Measurements from ENCODE around the gene JPH3.

The JPH3 gene

DNA sequence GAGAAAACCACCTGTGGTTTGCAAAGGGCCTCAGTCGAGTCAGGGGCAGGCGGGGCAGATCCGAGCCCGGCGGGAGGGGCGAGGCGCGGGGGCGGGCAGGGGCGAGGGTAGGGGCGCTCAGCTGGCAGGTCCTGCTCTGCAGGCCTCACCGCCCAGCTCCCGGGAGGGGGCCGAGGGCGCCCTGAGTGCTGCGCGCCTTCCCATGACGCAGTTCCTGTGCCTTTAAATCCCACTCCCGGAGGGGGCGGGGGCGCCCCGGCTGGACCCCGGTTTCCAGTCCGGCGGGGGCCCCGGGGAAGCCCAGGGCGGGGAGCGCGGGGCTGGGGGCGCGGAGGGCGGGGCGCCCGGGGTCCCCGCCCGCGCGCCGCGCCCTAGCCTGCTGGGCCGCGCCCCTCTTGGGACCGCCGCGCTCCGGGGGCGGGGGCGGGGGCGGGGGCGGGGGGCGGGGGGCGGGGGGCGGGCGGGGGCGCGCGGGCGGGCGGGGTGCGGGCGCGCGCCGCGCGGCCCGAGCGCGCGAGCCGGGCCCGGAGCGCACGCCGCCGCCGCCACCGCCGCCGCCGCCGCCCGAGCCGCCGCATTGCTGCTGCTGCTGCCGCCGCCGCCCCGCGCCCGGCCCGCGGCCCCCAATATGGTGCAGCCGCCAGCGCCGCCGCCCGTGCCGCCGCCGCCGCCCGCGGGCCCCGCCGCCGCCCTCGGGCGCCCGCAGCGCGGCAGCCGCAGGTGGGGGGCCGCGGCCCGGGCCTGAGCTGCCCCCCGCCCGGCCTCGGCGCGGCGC is at the start of gene JPH3:
JPH3 (plus strand) TSS at position 508 of the 775 bp plus-strand sequence. CDS start 639 bp downstream, outside the sequence.
- DNase-seq, result no peak

DNA sequence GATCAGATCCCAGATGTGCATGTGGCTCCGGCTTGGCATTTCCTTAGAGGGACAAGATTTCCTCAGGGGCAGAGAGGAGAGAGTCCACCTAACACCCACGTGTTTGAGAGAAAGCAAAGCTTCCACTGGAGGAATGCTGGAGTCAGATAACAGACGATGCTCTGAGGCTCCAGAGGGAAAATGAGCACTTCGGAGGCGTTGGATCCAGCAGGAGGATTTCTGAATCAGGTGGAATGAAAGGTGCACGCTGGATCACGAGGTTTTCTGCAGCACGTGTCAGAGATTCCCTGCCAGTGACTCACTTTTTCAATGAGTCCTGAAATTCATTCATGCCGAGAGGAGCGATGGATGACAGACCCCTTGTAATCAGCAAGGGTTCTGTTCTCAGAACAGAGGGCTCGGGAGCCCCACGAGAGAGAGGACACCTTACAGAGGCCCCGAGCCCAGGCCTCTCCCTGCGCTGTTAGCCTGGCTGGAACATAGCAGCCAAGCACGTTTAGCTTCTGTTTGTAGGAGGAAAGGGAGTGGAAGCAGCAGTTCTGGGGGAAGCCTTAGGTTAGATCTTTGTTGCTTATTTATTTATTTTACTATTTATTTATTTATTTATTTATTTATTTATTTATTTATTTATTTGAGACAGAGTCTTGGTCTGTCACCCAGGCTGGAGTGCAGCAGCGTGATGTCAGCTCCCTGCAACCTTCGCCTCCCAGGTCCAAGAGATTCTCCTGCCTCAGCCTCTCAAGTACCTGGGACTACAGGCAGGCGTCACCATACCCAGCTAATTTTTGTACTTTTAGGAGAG is 49.3 kb upstream of the JPH3 start:
- no peak for DNase-seq

GRCh38 chr16:87554754-87555427 is 47.4 kb upstream of the JPH3 start:
- DNase-seq, result no peak

- DNase-seq, result no peak
Observed at GRCh38 chr16:87555647-87556046, 46.7 kb upstream of the JPH3 start.

GRCh38 chr16:87556941-87557459 is 45.3 kb upstream of the JPH3 start:
- DNase-seq, result no peak

- no peak for DNase-seq
Observed at GRCh38 chr16:87558682-87559081, 43.6 kb upstream of the JPH3 start.

DNA sequence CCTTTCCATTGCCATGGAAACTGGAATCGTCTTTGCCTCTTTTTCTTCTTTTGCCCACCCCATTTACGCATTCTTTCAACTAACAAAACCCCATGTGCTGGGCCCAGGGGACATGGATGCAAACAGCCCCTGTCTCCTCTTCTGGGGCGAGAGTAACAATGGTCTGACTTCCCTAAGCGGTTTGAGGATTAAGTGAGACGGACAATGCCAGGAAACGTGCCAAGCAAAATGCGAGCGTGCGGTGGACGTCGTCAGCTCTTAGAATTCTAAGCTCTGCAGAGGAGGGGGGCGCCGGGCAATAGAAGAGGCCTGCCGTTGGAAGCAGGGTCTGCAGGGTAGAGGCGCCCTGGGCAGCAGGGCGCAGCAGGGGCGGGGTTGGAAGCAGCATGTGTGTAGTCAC is 42.4 kb upstream of the JPH3 start:
- DNase-seq, result no peak

DNA sequence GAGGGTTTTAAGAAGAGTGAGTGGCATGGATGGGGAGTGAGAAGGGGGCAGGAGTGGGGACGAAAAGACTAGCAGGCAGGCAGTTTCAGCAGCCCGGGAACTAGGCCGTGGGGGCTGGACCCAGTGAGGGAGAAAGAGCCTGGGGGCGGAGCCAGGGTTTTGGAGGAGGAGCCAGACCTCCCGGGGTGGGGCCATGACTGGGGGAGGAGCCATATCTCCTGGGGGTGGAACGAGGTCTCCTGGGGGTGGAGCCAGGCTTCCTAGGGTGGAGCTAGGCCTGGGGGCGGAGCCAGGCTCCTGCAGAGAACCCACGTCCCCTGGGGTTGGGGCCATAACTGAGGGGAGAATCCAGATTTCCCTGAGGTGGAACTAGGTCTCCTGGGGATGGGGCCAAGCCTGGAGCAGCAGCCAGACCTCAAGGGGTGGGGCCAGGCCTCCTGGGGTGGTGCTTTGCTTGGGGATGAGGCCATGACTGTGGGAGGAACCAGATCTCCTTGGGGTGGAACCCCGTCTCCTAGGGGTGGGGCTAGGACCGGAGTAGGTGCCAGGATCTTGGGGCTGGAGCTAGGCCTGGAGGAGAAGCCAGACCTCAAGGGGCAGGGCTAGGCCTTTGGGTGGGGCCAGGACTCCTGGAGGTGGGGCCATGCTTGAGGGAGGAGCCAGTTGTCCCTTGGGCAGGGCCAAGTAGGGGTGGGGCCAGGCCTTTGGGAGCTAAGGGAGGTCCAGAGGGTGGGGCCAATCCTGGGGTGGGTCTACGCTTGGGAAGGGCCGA is 41.7 kb upstream of the JPH3 start:
- DNase-seq, result no peak

DNA sequence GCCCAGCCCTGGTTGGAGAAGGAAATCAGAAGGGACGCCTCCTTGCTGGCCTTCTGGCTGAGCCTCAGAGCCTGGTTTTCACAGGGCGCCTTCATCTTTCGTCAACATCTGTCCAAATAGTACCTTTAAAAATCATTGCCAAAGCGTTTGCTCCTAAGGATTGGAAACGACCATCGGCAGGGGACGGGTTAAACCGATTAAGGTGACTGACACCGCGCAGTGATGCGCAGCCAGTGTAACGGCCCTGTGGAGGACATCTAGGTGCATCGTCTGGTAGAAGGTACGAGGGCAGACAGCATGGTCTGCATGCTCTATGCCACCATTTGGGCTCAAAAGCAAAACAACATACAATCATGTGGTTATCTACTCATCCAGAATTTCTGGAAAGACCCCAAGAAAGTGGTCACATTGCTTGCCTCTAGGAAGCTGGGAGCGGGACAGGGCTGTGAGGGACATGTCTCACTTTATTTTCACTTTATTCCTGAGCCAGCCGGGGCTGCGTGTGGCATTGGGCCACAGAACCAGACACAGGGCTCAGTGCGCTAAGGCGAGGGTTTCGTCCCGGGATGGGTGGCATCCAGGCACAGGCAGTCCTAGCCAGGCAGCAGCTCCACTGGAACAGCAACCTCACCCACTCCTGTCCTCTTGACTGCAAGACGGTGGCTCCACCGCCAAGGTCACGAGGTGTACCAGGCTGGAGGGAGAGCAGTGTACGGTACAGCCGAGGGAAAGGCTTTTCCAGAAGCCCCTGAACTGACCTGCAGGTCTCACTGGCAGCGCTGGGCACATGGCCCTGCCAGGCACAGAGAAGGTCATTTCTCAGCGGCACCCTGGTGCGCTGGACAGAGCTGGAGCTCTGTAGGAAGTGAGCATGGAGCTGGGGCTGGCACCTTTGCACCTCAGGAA is 40.9 kb upstream of the JPH3 start:
- DNase-seq, result no peak

DNA sequence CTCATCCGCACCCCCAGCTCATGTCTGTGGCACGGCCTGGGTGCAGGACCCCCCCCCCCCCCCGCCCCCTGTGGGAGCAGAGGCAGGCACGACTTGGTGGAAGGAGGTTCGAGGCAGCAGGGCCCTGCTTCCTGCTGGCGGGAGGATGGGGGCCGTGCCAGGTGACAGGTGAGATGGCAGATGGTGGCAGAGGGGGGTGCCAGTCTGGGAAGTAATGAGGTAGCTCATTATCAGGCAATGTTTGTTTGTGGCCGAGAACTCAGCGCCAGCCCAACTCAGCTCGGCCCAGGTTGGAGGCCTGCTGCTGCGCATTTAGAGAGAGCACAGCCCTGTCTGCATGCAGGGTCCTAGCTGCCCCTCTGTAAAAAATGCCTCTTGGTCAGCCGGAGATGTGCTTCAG is 40.1 kb upstream of the JPH3 start:
- no peak for DNase-seq

GRCh38 chr16:87563022-87563421 is 39.3 kb upstream of the JPH3 start:
- no peak for DNase-seq

DNA sequence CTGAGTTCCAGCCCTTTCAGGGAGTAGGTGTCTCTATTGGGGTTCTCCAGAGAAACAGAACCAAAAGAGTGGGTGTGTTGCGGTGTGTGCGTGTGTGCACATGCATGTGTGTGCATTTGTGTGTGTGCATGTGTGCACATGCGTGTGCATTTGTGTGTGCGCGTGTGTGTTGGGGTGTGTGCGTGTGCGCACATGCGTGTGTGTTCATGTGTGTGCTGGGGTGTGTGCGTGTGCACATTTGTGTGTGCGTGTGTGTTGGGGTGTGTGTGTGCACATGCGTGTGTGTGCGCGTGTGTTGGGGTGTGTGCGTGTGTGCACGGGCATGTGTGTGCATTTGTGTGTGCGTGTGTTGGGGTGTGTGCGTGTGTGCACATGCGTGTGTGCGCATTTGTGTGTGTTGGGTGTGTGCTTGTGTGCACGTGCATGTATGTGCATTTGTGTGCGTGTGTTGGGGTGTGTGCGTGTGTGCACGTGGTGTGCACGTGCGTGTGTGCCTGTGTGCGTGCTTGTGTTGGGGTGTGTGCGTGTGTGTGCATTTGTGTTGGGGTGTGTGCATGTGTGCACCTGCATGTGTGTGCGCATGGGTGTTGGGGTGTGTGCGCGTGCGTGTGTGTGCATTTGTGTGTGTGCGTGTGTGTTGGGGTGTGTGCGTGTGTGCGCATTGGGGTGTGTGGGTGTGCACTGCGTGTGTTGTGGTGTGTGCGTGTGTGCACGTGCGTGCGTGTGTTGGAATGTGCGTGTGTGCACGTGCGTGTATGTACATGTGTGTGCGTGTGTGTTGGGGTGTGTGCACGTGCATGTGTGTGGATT is 38.4 kb upstream of the JPH3 start:
- no peak for DNase-seq

DNA sequence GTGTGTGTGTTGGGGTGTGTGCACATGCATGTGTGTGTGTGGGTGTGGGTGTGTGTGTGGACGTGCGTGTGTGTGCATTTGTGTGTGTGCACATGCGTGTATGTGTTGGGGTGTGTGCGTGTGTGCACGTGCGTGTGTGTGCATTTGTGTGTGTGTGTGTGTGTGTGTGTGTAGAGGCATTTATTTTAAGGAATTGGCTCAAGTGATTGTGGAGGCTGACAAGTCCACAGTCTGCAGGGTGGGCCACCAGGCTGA is 37.9 kb upstream of the JPH3 start:
- DNase-seq, result no peak

- DNase-seq, result no peak
Observed at GRCh38 chr16:87569601-87570571, 32.4 kb upstream of the JPH3 start.

- no peak for DNase-seq
Observed at GRCh38 chr16:87570572-87570937, 31.8 kb upstream of the JPH3 start.

GRCh38 chr16:87570938-87571867 is 31.1 kb upstream of the JPH3 start:
- no peak for DNase-seq

DNA sequence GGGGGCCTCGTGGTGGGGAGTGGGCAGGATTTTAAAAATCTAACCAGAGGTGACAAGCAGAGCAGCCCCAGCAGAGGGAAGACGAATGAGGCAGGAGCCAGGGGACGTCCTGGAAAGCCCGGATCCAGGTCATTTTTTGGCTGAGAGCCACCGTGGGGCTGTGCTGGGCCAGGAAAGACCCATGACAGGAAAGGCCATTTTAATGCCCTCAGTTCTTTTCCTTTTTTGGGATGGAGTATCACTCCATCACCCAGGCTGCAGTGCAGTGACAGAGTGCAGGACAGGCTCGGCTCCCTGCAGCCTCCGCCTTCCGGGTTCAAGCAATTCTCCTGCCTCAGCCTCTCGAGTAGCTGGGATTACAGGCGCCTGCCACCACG is 30.5 kb upstream of the JPH3 start:
- DNase-seq, result no peak

GRCh38 chr16:87572959-87573358 is 29.3 kb upstream of the JPH3 start:
- no peak for DNase-seq

Data from SIG-M5 (cell line).